ENCODE data around the gene PAM. TPM values are rescaled to one million over a fixed set of nuclear protein-coding genes. Genes with fewer than 3 reads are reported as not detected.

Gene PAM
- total and polyA plus RNA-seq, 7 experiments from 2014 or later = 10.3 to 36.6 (median 13.6) TPM

DNA sequence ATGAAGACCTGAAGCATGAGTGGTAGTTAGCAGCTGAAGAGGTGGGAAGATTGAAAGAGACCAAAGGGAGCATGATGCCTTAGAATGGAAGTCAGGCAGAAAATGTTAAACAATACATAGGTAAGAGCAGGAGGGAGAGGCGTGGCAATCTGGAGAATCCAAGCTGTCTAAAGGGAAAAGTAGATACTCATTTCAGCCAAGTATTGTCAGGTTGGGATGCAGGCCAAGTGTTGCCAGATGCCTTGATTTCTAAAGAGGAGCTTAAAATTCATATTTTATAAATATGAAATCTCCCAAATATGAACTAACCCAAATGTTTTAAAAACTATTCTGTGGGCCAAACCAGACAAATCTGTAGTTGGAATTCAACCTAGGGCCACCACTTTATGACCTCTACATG lies 4.2 kb downstream of the PAM start:
- Histone ChIP-seq H3K4me3 (ENCODE audit: low read length) (no peak overlapping the region), H3K36me3 (ENCODE audit: control insufficient read depth in 2 of 3, insufficient read depth in 3 of 3, low read length in 3 of 3) (no peaks in the 10 kb centered on the region), H3K9me3 (ENCODE audit: control insufficient read depth in 2 of 3, low read length in 3 of 3) (no peaks in the 10 kb centered on the region), H3K27me3 (ENCODE audit: control insufficient read depth in 2 of 2, insufficient read depth in 2 of 2, low read length in 2 of 2) (no peaks in the 10 kb centered on the region), H3K27ac (ENCODE audit: low read depth, low read length) (no peak overlapping the region), H3K4me1 (ENCODE audit: control insufficient read depth in 2 of 2, insufficient read depth in 2 of 2, low read length in 2 of 2) (peaks cover under 1 to 33% of the 10 kb centered on the region in 2 donors)
- CTCF ChIA-PET = interaction anchor here (0.6 to 0.9 kb wide), 2 partner anchors 21 to 37 kb away, joined by 3 read pairs; no protein-coding TSS in a partner anchor
- Mint-ChIP-seq H3K9me3 (peaks cover 0 to 2% (median 0%) of the 10 kb centered on the region in 11 donors), H3K27ac (peak overlapping the region in 7 of 9 donors; percentile 0 to 84 (median 38)), H3K4me1 (peaks cover 29 to 60% (median 50%) of the 10 kb centered on the region in 7 donors), H3K27me3 (peaks cover 0 to 3% (median 0%) of the 10 kb centered on the region in 5 donors), H3K4me3 (peak overlapping the region in 1 of 10 donors; percentile 4), H3K36me3 (peaks cover 0 to 5% (median 0%) of the 10 kb centered on the region in 5 donors)
- intact Hi-C loops (cut with micrococcal nuclease) = loop anchor here (5.0 to 10.0 kb wide), 2 partner anchors 453 to 1854 kb away; partner anchors contain the start of gene ST8SIA4 (in 1 of the 2)
- no peak for ATAC-seq
- POLR2A ChIA-PET = interaction anchor here (0.9 kb wide), 1 partner anchor 361 kb away, joined by 3 read pairs; the partner anchor contains the start of genes GIN1 and PPIP5K2
- no peak for DNase-seq

DNA sequence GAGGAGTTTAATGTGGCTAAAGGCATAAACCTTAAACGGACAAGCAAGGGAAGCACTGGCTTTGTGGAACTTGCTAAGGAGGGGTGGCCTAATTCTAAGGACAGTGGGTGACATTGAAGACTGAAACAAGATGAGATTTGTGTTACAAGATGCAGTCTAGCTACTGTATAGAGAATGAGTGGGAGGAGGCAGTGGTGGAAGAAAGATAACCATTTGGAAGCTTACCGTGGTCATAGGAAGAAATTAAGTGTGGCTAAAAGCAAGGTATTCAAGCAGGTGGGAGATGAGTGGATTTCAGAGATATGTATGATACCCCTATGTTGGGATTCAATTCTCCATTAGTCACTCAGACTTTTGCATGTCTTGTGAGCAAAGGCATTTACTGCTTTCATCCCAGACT lies 4.6 kb downstream of the PAM start:
- DNase-seq = no peak
- Mint-ChIP-seq H3K9me3 (peaks cover 0 to 2% (median 0%) of the 10 kb centered on the region in 11 donors), H3K4me1 (peaks cover 29 to 63% (median 51%) of the 10 kb centered on the region in 7 donors), H3K36me3 (peaks cover 0 to 5% (median 0%) of the 10 kb centered on the region in 5 donors), H3K27ac (peak overlapping the region in 4 of 9 donors; percentile 0 to 80 (median 17)), H3K27me3 (no peaks in the 10 kb centered on the region), H3K4me3 (no peak overlapping the region)
- CTCF ChIA-PET = interaction anchor here (0.9 kb wide), 1 partner anchor 21 kb away, joined by 3 read pairs; no protein-coding TSS in a partner anchor
- POLR2A ChIA-PET = no interaction called here
- H3K36me3 ChIP-seq (ENCODE audit: control insufficient read depth in 2 of 3, insufficient read depth in 3 of 3, low read length in 3 of 3) = no peaks in the 10 kb centered on the region
- no peak overlapping the region for H3K4me3 ChIP-seq (ENCODE audit: low read length)
- no peak overlapping the region for H3K27ac ChIP-seq (ENCODE audit: low read depth, low read length)
- peaks cover 3 to 34% of the 10 kb centered on the region in 2 donors for H3K4me1 ChIP-seq (ENCODE audit: control insufficient read depth in 2 of 2, insufficient read depth in 2 of 2, low read length in 2 of 2)
- H3K27me3 ChIP-seq (ENCODE audit: control insufficient read depth in 2 of 2, insufficient read depth in 2 of 2, low read length in 2 of 2) = no peaks in the 10 kb centered on the region
- no peak for ATAC-seq
- no peaks in the 10 kb centered on the region for H3K9me3 ChIP-seq (ENCODE audit: control insufficient read depth in 2 of 3, low read length in 3 of 3)
- intact Hi-C loops (cut with micrococcal nuclease) = loop anchor here (5.0 to 10.0 kb wide), 2 partner anchors 453 to 1855 kb away; partner anchors contain the start of gene ST8SIA4 (in 1 of the 2)

DNA sequence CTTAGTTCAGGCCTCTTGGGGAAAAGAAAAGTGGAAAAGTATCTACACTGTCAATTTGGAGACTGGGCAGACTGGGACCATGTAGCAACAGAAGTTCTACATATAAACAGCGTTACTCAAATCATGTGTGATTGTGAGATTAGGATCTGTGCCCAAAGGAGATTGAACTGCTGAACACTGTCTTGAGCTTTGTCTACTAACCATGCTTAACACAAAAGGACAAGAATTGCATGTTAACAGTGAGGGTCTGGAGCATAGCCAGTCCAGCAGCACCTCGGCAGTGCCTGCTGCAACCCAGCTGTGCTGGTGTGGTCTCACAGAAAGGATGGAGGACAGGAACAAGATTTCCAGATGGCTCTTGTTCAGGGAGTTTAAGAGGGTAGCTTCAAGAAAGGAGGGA lies 5.7 kb downstream of the PAM start:
- Histone ChIP-seq H3K9me3 (ENCODE audit: control insufficient read depth in 2 of 3, low read length in 3 of 3) (no peaks in the 10 kb centered on the region), H3K27me3 (ENCODE audit: control insufficient read depth in 2 of 2, insufficient read depth in 2 of 2, low read length in 2 of 2) (no peaks in the 10 kb centered on the region), H3K4me3 (ENCODE audit: low read length) (no peak overlapping the region), H3K4me1 (ENCODE audit: control insufficient read depth in 2 of 2, insufficient read depth in 2 of 2, low read length in 2 of 2) (peaks cover 5 to 45% of the 10 kb centered on the region in 2 donors), H3K27ac (ENCODE audit: low read depth, low read length) (no peak overlapping the region), H3K36me3 (ENCODE audit: control insufficient read depth in 2 of 3, insufficient read depth in 3 of 3, low read length in 3 of 3) (no peaks in the 10 kb centered on the region)
- Mint-ChIP-seq H3K36me3 (peaks cover 0 to 7% (median 0%) of the 10 kb centered on the region in 5 donors), H3K27me3 (no peaks in the 10 kb centered on the region), H3K9me3 (no peaks in the 10 kb centered on the region), H3K4me3 (peak overlapping the region in 1 of 10 donors; percentile 62), H3K27ac (peak overlapping the region in 6 of 9 donors; percentile 2 to 82 (median 14)), H3K4me1 (peaks cover 32 to 73% (median 55%) of the 10 kb centered on the region in 7 donors)
- no peak for DNase-seq
- no peak for ATAC-seq
- ChIA-PET POLR2A (no interaction called here), CTCF (no interaction called here)
- intact Hi-C loops (cut with micrococcal nuclease) = no loop called here

DNA sequence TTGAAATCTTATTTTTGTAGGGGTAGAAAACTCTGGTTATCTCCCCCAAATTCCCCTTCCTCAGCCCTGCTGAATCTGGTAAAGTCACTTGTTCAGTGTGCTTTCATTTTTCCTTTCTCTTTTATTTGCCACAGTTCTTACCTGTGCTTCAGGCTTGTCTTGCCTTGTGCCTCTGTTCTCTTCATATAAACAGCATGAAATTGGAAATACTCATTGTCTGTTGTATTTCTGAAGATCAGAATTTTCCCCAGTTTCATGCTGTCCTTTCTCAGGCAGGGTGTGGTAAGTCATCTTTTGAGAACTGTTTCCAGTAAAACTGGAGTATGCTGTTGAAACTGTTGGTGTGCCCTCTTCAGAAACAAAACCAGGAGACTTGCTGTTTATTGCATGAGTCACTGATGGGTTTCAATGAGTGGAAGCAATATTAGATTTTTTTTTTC lies 7.0 kb downstream of the PAM start:
- no peaks in the 10 kb centered on the region for H3K27me3 Mint-ChIP-seq
- no peak overlapping the region for H3K27ac ChIP-seq (ENCODE audit: low read depth, low read length)
- ChIA-PET POLR2A (no interaction called here), CTCF (no interaction called here)
- no peaks in the 10 kb centered on the region for H3K36me3 ChIP-seq (ENCODE audit: control insufficient read depth in 2 of 3, insufficient read depth in 3 of 3, low read length in 3 of 3)
- H3K27ac Mint-ChIP-seq = peak overlapping the region in 3 of 9 donors; percentile 23 to 87 (median 28)
- H3K4me3 Mint-ChIP-seq = peak overlapping the region in 6 of 10 donors; percentile 2 to 85 (median 40)
- peaks cover 0 to 8% (median 0%) of the 10 kb centered on the region in 5 donors for H3K36me3 Mint-ChIP-seq
- H3K9me3 ChIP-seq (ENCODE audit: control insufficient read depth in 2 of 3, low read length in 3 of 3) = no peaks in the 10 kb centered on the region
- intact Hi-C loops (cut with micrococcal nuclease) = loop anchor here in 1 of 2 donors (1.0 kb wide), 1 partner anchor 377 kb away; no protein-coding TSS in a partner anchor
- no peaks in the 10 kb centered on the region for H3K27me3 ChIP-seq (ENCODE audit: control insufficient read depth in 2 of 2, insufficient read depth in 2 of 2, low read length in 2 of 2)
- peaks cover 24 to 66% (median 48%) of the 10 kb centered on the region in 7 donors for H3K4me1 Mint-ChIP-seq
- H3K4me1 ChIP-seq (ENCODE audit: control insufficient read depth in 2 of 2, insufficient read depth in 2 of 2, low read length in 2 of 2) = peaks cover 5 to 46% of the 10 kb centered on the region in 2 donors
- no peak for DNase-seq
- peak overlapping the region; percentile 22 for H3K4me3 ChIP-seq (ENCODE audit: low read length)
- H3K9me3 Mint-ChIP-seq = no peaks in the 10 kb centered on the region
- peak; percentile 32 for ATAC-seq

DNA sequence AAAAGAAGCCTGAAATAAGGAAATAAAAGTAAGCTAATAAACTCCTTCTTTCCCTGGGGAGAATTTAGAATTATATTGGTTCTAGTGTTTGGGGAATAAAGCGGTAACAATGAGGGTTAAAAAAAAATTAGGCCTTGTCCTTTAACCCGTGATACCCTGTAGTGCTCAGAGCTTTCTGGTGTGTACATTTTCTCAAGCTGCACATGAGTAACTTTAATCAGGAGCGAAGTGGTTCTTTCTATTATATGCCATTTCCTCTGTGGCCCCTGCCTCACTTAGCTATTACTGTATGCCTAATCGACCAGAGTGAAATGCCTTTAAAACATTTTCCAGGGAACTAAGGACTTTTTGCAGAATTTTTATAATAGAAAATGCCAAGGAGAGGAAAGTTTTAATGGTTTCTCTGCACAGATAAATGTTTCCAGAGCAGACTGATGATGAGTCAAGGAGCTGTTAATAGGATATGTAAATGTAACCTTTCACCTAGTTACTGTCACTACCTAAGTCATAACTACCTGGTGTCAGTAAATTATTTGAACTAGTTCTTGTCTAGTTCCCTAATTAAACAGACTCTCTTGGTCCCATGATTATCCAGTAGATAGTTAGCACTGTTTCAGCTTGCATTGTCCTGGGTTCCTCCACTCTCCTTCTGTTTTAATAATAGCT lies 7.6 kb downstream of the PAM start:
- H3K4me3 Mint-ChIP-seq = peak overlapping the region in 4 of 10 donors; percentile 17 to 85 (median 48)
- H3K9me3 ChIP-seq (ENCODE audit: control insufficient read depth in 2 of 3, low read length in 3 of 3) = no peaks in the 10 kb centered on the region
- H3K9me3 Mint-ChIP-seq = no peaks in the 10 kb centered on the region
- peaks cover 24 to 66% (median 48%) of the 10 kb centered on the region in 7 donors for H3K4me1 Mint-ChIP-seq
- no peaks in the 10 kb centered on the region for H3K27me3 Mint-ChIP-seq
- H3K4me1 ChIP-seq (ENCODE audit: control insufficient read depth in 2 of 2, insufficient read depth in 2 of 2, low read length in 2 of 2) = peaks cover 5 to 42% of the 10 kb centered on the region in 2 donors
- ChIA-PET CTCF (no interaction called here), POLR2A (no interaction called here)
- no peaks in the 10 kb centered on the region for H3K36me3 ChIP-seq (ENCODE audit: control insufficient read depth in 2 of 3, insufficient read depth in 3 of 3, low read length in 3 of 3)
- intact Hi-C loops (cut with micrococcal nuclease) = loop anchor here in 1 of 2 donors (1.0 kb wide), 2 partner anchors 16 to 377 kb away; no protein-coding TSS in a partner anchor
- H3K27ac Mint-ChIP-seq = peak overlapping the region in 3 of 9 donors; percentile 9 to 87 (median 23)
- DNase-seq = no peak
- H3K4me3 ChIP-seq (ENCODE audit: low read length) = peak overlapping the region; percentile 22
- no peak overlapping the region for H3K27ac ChIP-seq (ENCODE audit: low read depth, low read length)
- ATAC-seq = no peak
- no peaks in the 10 kb centered on the region for H3K27me3 ChIP-seq (ENCODE audit: control insufficient read depth in 2 of 2, insufficient read depth in 2 of 2, low read length in 2 of 2)
- H3K36me3 Mint-ChIP-seq = peaks cover 0 to 8% (median 0%) of the 10 kb centered on the region in 5 donors

DNA sequence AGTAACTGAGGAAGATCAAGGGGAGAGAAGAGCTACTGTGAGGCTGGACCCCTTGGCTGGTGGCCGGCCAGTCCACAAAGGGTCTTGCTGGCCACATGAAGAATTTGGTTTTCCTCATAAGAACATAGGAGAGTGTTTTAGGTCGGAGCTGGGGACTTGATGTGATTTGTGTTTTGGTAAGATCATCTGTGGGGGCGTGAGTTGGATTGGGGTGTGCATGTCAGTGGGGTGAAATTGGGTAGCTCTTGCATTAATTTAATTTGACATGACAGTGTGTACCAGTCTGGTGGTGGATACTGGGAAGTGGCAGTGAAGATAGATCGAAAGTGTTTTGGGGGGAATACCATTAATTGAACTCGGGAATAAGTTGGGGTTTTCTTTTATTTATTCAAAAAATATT lies 8.6 kb downstream of the PAM start:
- Mint-ChIP-seq H3K36me3 (peaks cover 0 to 8% (median 0%) of the 10 kb centered on the region in 5 donors), H3K9me3 (no peaks in the 10 kb centered on the region), H3K27me3 (no peaks in the 10 kb centered on the region), H3K4me3 (peak overlapping the region in 1 of 10 donors; percentile 31), H3K4me1 (peaks cover 24 to 60% (median 48%) of the 10 kb centered on the region in 7 donors), H3K27ac (peak overlapping the region in 3 of 9 donors; percentile 9 to 19 (median 19))
- peaks cover 5 to 42% of the 10 kb centered on the region in 2 donors for H3K4me1 ChIP-seq (ENCODE audit: control insufficient read depth in 2 of 2, insufficient read depth in 2 of 2, low read length in 2 of 2)
- intact Hi-C loops (cut with micrococcal nuclease) = loop anchor here in 1 of 2 donors (1.0 kb wide), 2 partner anchors 7 to 15 kb away; no protein-coding TSS in a partner anchor
- ChIA-PET CTCF (interaction anchor here (1.3 kb wide), 1 partner anchor 18 kb away, joined by 3 read pairs; no protein-coding TSS in a partner anchor), POLR2A (no interaction called here)
- no peak overlapping the region for H3K4me3 ChIP-seq (ENCODE audit: low read length)
- ATAC-seq = no peak
- DNase-seq = no peak
- no peaks in the 10 kb centered on the region for H3K27me3 ChIP-seq (ENCODE audit: control insufficient read depth in 2 of 2, insufficient read depth in 2 of 2, low read length in 2 of 2)
- no peaks in the 10 kb centered on the region for H3K36me3 ChIP-seq (ENCODE audit: control insufficient read depth in 2 of 3, insufficient read depth in 3 of 3, low read length in 3 of 3)
- H3K9me3 ChIP-seq (ENCODE audit: control insufficient read depth in 2 of 3, low read length in 3 of 3) = no peaks in the 10 kb centered on the region
- H3K27ac ChIP-seq (ENCODE audit: low read depth, low read length) = no peak overlapping the region

Measured in naive thymus-derived CD4-positive, alpha-beta T cell (primary cell).